Measurements from ENCODE around the gene FGF22.

DNA sequence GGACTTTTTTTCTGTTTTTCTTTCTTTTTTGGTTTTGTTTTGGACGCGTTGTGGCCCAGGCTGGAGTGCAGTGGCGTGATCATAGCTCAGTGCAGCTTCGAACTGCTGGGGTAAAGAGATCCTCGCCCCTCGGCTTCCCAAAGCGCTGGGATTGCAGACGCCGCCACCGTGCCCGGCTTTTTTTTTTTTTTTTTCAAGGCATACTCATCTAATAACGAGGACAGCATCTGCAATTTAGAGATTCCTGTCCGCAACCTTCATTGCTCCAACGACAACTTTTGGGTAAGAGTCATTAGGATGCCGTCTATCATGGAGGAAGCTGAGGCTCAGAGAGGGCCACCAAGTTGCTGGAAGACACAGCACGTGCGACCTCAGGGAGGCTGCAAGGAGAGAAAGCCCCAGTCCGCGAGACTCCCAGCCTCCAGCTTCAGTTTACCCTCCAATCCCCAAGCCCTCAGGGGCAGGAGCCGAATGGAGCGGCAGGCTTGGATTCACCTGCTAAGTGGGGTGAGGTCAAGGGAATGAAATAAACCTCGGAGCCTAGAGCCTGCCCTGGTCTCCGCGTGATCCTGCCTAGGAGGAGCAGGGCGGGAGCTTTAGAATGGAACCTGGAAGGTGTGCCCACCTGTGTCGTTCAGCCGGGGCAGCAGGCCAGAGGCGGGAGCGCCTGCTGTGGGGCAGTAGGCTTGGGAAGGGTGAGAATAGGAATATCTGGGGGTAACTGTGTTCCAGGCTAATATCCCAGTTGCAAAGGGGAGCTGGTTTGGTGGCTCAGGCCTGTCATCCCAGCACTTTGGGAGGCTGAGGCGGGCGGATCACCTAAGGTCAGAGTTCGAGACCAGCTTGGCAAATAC is 5.7 kb upstream of the FGF22 start:
- TF ChIP-seq, protein P1, sequence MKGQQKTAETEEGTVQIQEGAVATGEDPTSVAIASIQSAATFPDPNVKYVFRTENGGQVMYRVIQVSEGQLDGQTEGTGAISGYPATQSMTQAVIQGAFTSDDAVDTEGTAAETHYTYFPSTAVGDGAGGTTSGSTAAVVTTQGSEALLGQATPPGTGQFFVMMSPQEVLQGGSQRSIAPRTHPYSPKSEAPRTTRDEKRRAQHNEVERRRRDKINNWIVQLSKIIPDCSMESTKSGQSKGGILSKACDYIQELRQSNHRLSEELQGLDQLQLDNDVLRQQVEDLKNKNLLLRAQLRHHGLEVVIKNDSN (IDR thresholded peaks at IDR 0.05) = no peak
- TF ChIP-seq EP300 (IDR thresholded peaks at IDR 0.05; ENCODE audit: borderline replicate concordance) (no peak), RAD21 (IDR thresholded peaks at IDR 0.05; ENCODE audit: low read depth) (no peak), EGR1 (IDR thresholded peaks at IDR 0.05) (no peak), NFIC (IDR thresholded peaks at IDR 0.05) (no peak), CEBPB (IDR thresholded peaks at IDR 0.05) (no peak)
- TF ChIP-seq, protein P2, sequence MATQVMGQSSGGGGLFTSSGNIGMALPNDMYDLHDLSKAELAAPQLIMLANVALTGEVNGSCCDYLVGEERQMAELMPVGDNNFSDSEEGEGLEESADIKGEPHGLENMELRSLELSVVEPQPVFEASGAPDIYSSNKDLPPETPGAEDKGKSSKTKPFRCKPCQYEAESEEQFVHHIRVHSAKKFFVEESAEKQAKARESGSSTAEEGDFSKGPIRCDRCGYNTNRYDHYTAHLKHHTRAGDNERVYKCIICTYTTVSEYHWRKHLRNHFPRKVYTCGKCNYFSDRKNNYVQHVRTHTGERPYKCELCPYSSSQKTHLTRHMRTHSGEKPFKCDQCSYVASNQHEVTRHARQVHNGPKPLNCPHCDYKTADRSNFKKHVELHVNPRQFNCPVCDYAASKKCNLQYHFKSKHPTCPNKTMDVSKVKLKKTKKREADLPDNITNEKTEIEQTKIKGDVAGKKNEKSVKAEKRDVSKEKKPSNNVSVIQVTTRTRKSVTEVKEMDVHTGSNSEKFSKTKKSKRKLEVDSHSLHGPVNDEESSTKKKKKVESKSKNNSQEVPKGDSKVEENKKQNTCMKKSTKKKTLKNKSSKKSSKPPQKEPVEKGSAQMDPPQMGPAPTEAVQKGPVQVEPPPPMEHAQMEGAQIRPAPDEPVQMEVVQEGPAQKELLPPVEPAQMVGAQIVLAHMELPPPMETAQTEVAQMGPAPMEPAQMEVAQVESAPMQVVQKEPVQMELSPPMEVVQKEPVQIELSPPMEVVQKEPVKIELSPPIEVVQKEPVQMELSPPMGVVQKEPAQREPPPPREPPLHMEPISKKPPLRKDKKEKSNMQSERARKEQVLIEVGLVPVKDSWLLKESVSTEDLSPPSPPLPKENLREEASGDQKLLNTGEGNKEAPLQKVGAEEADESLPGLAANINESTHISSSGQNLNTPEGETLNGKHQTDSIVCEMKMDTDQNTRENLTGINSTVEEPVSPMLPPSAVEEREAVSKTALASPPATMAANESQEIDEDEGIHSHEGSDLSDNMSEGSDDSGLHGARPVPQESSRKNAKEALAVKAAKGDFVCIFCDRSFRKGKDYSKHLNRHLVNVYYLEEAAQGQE (IDR thresholded peaks at IDR 0.05; ENCODE audit: low read depth) = no peak
